ENCODE measurements around the gene SNRPA1.
A peak's percentile ranks its signal among the peaks of the same experiment; 100 is the strongest.

The SNRPA1 gene

DNA sequence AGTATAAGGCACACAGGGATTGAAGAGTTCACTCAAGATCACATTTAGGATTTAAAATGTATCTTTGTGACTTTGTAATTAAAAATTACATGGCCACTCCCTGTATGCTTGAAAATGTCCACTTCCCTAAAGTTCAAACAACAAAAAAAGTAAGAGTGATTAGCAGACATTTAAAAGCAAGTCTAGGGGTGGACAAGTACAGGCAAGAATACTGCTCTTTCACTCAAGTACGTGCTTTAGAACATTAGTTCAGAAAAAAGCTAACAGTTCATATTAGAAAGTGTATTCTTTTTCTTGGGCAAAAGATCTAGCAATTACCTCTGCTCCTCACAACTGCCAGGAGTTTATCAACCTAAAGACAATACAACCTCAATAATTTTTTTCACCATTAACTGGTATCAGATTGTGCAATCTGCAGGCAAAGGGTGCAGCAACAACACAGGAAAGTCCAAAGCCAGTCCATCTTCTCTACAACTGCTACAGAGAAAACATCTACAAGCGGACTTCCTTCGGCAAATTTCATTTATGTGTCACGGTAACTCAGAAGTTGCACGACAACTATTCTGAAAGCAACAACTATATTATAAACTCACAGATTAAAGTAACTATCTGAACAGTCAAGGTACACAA is 61.3 kb downstream of the SNRPA1 start:
- no peak for DNase-seq

DNA sequence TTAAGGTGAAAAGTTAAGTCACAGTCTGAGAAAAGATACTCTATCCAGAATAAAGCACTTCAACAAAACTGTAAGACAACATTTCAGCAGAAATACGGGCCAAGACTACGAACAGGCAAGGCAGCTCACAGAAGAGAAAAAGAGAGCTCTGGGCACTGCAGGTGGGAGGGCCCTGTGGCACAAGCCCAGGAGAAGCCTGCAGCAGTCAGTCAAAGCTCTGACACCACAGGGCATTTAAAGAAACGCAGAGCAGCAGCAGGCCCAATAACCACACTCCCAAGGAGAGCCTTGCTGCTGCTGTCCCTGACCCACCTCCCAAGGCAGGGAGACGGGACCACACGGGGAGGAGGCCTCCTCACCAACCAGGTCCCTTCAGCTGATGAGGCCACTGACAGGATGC is 62.4 kb downstream of the SNRPA1 start:
- DNase-seq, result peak; percentile 28
